K562 (cell line): ENCODE measurements around the gene HK1.

Experiments used
- AFF1 ChIP-seq, 2 experiments: fragments of 450-650 bp; IDR thresholded peaks; 2 replicates each; pipeline ENCODE4 v1.6.1; 2018; ENCODE audit warnings: mild to moderate bottlenecking in 2 of 2, low read depth in 1 of 2; ENCODE audit not compliant: partially characterized antibody in 2 of 2
- CBX5 ChIP-seq: IDR thresholded peaks from 2 replicates; pipeline ENCODE4 v1.6.1; 2014; ENCODE audit warnings: low read depth, borderline replicate concordance
- CBX8 ChIP-seq: fragments of 200-600 bp; sonication (generic); IDR thresholded peaks from 2 replicates; pipeline ENCODE4 v1.6.1; 2012; ENCODE audit warnings: borderline replicate concordance, mixed run types, low read depth, mild to moderate bottlenecking, moderate library complexity, mixed read lengths, low read length, control low read depth, inconsistent platforms; ENCODE audit not compliant: poor library complexity, severe bottlenecking; ENCODE audit errors: extremely low read depth
- DPF2 ChIP-seq: fragments of 450-650 bp; IDR thresholded peaks from 2 replicates; pipeline ENCODE4 v1.6.1; 2016
- EGR1 ChIP-seq: fragments of 450-650 bp; conservative IDR thresholded peaks from 2 replicates; pipeline ENCODE4 v1.6.1; 2017; ENCODE audit warnings: mild to moderate bottlenecking
- HINFP ChIP-seq: fragments of 450-650 bp; conservative IDR thresholded peaks from 2 replicates; pipeline ENCODE4 v1.6.1; 2016; ENCODE audit warnings: missing genetic modification characterization, low read depth, mild to moderate bottlenecking, control low read depth, missing compliant biosample characterization
- MAX ChIP-seq: sonication (generic); formaldehyde crosslinking; IDR thresholded peaks from 2 replicates; pipeline ENCODE4 v1.9.0; 2022; ENCODE audit warnings: mild to moderate bottlenecking, missing genetic modification reagents
- MAZ ChIP-seq, 2 experiments: fragments of 450-650 bp in 1 of 2; sonication (generic) in 1 of 2; formaldehyde crosslinking; IDR thresholded peaks in 1 of 2; conservative IDR thresholded peaks in 1 of 2; 2 replicates each; pipeline versions ENCODE4 v1.4.0 to v1.5.0; 2020; ENCODE audit warnings: mild to moderate bottlenecking in 1 of 2, missing genetic modification reagents in 1 of 2
- ZC3H11A ChIP-seq: IDR thresholded peaks from 2 replicates; pipeline ENCODE4 v1.6.1; 2012; ENCODE audit warnings: low read depth, low read length, improper control_type of control experiment
- ZNF197 ChIP-seq: fragments of 200-800 bp; sonication (Bioruptor generic); IDR thresholded peaks from 2 replicates; pipeline ENCODE4 v1.6.1; 2016; ENCODE audit warnings: low read depth, missing genetic modification characterization, missing compliant biosample characterization
- ZNF24 ChIP-seq: fragments of 450-650 bp; IDR thresholded peaks from 2 replicates; pipeline ENCODE4 v1.6.1; 2016
- ZNF263 ChIP-seq: sonication (generic); formaldehyde crosslinking; IDR thresholded peaks from 2 replicates; pipeline ENCODE4 v1.8.0; 2022; ENCODE audit warnings: mild to moderate bottlenecking, missing genetic modification reagents, borderline replicate concordance
- ZSCAN29 ChIP-seq: fragments of 450-650 bp; IDR thresholded peaks from 2 replicates; pipeline ENCODE4 v1.6.1; 2017
- TF ChIP-seq, protein P1 (sequence below): sonication (generic); formaldehyde crosslinking; IDR thresholded peaks from 2 replicates; pipeline ENCODE4 v1.8.1; 2023; ENCODE audit warnings: mild to moderate bottlenecking, missing genetic modification reagents

DNA sequence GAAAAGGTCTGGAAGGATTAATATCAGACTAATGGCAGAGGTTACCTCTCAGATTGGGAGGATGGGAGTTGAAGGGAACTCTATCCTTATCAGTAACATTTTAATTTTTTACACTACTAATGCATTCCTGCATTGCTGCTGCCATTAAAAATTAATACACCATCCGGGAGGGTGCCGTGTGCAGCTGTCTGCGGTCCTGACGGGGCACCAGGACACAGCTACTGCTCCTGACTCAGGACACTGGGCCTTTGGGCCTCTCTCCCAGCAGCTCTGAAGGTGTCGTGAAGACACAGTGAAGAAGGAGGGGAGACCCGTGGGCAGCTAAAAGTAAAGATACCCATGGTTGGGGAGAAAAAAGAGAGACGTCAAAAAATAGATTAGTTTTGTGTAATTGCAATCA is 23.4 kb upstream of the HK1 start:
- TF ChIP-seq MAX (no peak), ZNF263 (no peak), DPF2 (no peak), ZSCAN29 (no peak), CBX5 (no peak), ZNF24 (no peak), MAZ (CRISPR knock-in tag; conservative IDR thresholded peaks at IDR 0.05 in 1 of 2, IDR thresholded peaks at IDR 0.05 in 1 of 2) (no peak), EGR1 (no peak), HINFP (tag) (no peak), AFF1 (IDR thresholded peaks at IDR 0.05; ENCODE audit: low read depth in 1 of 2, partially characterized antibody in 2 of 2) (no peak), ZNF197 (CRISPR knock-in tag) (no peak), CBX8 (no peak), ZC3H11A (no peak)
- TF ChIP-seq, protein P1, sequence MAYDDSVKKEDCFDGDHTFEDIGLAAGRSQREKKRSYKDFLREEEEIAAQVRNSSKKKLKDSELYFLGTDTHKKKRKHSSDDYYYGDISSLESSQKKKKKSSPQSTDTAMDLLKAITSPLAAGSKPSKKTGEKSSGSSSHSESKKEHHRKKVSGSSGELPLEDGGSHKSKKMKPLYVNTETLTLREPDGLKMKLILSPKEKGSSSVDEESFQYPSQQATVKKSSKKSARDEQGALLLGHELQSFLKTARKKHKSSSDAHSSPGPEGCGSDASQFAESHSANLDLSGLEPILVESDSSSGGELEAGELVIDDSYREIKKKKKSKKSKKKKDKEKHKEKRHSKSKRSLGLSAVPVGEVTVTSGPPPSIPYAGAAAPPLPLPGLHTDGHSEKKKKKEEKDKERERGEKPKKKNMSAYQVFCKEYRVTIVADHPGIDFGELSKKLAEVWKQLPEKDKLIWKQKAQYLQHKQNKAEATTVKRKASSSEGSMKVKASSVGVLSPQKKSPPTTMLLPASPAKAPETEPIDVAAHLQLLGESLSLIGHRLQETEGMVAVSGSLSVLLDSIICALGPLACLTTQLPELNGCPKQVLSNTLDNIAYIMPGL = no peak
